HG02610 (cell line): ENCODE results near the gene MTUS2.

Experiments used
- ATAC-seq: cut with Tn5 transposase; IDR thresholded peaks from one replicate; pipeline ENCODE4 v1.9.1; 2021; ENCODE audit warnings: mild to moderate bottlenecking, moderate library complexity; ENCODE audit not compliant: unreplicated experiment

MTUS2 gene

DNA sequence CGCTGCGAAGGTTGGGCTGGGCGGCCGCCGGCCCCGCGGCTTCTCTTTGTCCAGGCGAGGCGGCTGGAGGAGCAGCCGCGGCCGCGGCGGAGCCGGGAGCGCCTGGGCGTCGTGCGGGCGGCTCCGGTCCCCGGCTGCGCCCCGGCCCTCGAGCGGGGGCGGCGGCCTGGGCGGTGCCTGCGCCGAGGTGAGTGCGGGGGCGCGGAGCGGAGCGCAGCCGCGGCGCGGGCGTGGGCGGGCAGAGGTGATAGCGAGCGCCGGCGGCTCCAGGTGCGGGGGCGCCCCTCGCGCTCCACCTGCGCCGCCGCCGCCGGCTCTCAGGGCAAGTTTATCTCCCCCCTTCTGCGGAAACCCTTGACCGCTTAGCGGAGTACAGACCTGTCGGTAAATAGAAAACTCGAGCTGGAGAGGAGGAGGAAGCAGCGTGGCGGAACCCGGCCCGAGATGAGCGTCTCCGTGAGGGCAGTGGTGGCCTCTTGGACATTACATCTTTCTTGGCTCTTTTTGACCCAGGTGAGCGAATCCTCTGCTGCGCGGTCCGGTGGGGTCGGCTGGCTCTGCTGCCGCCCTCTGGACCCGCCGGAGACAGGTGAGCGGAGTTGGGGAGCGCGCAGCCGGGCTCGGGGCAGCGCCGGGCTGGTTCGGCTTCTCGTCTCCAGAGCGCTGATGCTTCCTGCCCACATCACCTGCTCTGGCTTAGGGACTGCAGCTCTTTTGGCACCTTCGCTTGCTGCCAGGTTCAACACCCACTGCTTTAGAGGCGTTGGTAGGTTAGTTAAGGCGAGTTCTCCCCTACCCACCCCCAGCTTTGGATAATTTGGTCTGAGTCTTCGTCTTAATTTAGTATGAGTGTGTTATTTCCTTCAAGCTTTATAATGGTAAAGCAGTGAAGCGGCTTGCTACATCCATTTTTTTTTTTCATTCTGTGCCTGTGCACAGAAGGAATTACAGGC, at the start of gene MTUS2:
Gene MTUS2 (plus strand): TSS at position 241 of the 953 bp plus-strand sequence.
- no peak for ATAC-seq

DNA sequence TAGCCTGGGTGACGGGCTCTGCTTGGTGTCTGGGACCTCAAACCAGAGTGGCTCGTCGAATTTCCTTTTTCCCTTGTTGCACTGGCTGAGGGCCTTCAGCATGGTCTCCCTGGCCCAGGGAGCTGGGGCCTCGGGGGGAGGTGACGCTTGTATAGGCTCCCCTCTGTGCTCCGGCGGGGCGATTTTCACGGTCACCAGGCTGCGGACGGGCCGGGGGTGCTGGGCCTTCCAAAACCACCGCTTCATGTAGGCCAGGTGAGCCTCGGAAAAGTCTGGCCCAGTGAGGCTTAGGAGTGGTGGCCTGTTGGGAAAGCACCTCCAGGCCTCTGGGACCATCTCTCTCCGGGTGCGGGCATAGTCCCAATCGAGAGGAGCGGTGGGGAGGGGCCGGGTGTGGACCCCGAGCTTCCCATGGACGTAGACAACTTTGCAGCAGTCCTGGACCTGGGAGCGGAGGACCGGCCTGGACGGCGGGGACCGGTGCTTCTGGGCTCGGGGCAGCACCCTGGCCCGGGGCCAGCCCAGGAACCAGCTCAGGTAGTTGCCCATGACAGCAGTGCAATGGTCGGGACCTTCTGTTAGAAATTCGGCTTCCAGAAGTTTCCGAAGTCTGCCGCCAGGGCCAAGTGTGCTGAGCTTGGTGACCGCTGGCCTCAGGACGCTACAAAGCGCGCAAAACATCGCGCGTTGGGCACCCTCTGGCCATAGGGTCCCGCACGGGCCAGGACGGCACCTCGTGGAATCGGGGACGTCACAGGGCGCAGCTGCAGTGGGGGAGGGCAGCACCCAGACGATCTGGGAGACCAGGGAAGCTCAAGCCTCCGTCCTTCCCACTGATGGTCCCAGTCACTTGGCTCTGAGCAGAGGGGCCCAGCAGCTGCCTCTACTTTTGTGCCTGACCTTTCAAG, 41.6 kb upstream of the MTUS2 start:
- no peak for ATAC-seq

DNA sequence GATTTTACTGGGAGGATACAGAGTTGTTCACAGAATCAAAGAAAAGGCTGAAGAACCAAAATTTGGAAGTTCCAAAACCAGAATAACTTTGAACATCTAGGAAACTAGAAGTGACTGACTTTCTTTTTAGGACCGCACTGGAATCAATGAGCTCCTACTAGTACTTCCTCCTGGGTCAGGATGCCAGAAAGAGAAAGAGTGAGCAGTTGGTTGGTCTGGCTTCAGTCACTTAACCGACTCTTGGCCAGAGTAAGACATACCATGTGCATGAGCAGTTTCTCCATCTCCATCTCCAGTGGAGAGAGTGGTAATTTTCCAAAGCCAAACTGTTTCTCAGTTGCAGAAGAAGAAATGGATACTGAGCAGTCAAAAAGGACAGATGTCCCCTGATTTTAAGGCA, 27.1 kb upstream of the MTUS2 start:
- no peak for ATAC-seq

DNA sequence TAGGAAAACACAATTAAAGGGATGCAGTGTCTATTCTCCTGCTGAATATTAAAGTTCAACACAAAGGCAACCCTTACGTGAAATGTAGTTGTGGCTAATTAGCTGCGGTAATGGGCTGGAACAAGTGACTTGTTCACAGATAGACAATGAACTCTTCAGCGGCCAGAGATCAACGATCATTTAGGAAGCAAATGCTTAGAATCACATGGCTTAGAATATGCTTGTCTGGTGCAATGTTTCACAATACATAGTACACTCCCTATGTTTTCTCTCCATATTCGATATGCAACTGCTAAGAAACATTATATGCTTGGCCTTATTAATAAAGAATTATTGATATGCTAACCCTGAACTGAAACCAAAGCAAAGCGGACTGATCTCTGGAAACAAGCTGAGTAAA, 25.7 kb upstream of the MTUS2 start:
- no peak for ATAC-seq

DNA sequence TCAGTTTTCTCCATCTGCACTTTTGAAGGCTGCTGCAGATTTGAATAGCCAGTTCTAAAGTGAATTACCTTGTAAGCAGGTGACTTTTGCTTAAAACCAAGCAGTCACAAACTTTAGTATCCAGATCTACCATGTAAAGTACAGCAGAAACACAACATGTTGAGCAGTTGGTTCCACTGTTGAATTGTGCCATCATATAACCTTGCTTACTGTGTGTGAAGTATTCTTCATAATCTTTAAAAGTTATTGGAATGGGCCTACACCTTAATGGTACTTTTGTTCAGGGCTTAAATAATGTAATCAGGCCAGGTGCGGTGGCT, 23.2 kb upstream of the MTUS2 start:
- no peak for ATAC-seq

DNA sequence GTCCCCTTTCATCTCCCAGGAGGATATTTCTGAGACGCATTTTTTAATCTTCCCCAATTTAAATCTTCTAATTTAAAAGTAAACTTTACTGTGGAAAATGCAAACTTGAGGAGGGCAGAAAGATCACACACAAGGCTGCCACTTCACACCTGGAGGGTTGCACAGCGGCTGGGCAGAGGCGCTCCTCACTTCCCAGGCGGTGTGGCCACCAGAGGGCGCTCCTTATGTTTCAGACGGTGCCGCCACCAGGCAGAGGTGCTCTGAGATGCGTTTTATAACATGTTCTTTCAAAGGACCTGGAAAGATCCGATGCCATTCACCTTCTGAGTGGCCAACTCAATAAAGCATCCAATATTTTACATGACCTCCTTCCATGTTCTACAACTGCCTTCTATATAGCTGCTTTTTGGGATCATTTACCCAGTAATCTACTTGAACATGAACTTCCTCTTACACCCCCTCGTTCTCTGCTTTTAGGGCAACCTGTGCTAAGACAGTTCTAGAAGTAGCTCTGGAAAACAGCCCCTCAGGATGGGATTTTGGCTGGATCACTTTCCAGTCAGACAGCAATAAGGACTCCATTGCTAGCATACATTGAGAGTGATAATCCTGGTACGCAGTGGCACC, 14.8 kb upstream of the MTUS2 start:
- ATAC-seq: no peak

DNA sequence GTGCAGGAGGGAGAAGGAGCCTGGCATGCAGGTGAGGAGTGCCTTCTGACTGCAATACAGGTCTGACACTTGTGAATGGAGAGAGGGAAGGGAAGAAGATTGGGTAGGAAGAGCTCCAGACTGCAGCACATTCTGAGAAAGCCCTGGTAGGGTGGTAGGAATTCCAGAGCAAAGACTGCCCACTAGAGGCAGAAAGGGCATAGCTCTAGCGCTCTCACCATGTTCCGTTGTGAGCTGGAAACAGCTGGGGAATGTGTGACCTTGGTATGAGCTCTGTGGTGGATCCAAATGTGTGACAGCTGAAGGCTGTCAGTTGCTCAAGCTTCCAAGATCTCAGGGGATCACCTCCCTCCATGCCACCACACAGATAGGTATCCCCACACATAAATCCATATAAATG, 2.9 kb upstream of the MTUS2 start:
- no peak for ATAC-seq

DNA sequence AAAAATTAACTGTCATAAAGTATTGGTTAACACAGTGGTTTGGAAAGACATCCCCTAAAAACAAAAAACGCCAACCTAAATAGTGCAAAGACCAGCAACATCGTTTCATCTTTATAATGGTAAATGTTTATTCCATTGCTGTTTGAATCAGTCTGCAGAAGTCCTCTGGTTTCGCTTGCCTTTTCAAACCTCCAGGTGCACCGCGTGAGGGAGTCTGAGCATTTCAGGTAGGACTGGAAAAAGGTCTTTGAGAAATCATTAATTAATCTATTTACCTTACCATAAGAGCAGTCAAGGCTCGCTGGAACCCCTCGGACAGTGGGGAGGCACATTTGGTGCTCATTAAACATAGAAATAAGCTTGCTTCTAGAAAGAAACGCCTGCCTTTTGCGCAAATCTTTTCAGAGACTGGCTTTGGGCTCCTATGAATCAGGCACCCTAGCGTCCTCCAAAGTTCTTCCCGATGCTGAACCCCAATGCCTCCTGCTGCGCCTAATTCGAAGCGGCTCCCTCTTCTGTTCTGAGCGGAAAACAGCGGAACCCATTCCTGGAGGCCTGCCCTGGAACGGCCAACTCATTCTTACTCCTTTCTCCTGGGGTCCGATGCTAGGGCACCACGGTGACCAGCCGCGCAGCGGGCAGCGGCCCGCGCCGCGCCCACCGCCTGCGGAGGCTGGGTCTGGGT, 951 bp upstream of the MTUS2 start:
- no peak for ATAC-seq

DNA sequence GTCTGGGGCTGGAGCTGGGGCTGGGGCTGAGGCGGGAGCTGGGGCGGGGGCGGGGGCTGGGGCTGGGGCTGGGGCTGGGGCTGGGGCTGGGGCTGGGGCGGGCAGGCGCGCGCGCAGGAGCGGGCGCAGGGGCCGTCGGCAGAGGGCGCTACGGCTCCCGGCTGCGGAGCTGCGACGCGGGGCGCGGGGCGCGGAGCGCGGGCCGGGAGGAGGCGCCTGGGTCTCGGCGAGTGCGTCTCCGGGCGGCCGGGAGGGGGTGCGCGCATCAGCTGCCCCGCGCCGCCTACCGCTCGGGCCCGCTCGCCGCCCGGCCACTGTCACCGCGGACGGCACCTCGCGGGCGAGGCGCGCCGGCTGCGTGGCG, 422 bp upstream of the MTUS2 start:
- ATAC-seq: no peak

DNA sequence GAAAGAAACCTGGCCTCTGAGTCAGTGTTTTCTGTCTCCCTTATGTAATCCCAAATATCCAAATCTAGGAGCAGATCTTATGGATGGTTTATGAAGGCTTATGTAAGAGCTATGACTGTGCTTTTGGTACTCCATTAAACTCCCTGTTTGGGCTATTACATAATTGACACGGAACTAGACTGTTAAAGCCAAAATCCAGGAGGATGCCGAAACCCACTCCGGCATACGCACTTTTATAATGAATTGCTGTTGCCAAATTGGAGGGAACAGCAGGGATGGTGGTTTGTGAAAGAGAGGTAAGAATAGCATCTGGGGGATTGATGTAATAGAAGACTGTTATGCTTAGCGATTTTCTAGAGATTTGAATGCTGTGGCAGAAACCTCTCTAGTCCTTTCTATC, 2.0 kb downstream of the MTUS2 start:
- ATAC-seq: no peak

DNA sequence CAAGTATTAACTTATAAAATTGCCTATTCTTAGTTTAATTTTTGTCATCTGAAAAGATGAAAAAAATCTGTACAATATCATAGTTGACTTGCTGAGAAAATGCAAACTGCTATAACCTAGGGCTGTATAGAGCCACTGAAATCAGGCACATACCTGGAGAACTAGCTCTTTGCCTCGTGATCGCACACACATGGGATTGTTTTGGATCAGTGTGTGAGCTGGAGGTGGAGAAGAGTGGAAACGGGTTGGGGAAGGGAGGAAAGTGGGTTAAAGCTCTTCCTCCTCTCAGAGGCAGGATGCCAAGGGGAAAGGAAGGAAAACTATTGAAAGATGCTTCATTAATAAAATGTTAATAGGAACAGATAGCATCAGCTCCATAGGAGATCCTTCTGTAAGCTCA, 2.7 kb downstream of the MTUS2 start:
- no peak for ATAC-seq

DNA sequence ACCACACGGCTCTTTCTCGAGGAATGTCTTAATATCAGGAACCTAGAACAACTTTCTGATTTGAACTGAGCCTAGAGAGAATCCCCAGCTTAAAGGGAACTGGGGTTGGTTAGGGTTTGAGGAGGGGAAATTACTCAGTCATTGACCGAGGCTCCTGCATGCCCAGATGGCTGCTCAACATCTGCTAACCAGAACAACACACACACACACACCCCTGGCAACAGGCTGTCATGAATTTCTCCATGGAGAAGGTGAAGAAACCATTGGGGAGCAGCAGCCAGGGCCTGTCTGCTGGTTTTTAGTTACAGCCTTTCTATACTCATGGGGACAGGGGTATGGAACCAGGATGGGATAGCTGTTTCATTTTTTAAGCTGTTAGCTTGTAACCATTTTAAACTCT, 5.2 kb downstream of the MTUS2 start:
- no peak for ATAC-seq

DNA sequence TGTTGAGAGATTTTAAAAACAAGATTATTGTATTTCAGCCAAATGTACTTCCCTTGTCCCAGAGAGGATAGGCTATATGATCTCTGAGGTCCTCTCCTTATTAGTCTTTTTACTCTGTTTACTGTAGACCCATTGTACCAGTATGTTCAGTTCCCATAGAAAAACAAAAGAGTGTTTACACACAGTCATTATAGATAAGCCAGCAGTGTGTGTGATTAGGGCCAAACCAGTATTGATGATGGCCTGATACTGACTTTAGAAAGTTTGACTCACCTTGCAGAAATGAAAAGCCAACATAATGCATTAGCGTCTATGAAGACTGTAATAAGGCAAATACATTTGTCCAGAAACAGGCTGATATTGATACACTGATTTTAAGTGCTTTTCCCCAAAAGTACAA, 6.2 kb downstream of the MTUS2 start:
- no peak for ATAC-seq

DNA sequence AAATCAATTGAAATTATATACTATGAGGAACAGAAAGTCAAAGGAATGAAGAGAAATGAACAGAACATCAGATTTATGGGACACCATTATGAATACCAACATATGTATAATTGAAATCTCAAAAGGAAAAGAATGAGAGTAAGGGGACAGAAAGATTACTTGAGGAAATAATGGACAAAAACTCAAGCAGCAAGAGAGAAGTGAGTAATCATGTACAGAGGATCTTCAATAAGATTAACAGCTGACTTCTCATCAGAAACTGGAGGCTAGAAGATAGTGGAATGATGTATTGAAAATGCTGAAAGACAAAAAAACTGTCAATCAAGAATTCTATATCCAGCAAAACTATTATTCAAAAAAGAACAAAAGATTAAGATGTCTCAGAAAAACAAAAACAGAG, 10.4 kb downstream of the MTUS2 start:
- ATAC-seq: no peak

DNA sequence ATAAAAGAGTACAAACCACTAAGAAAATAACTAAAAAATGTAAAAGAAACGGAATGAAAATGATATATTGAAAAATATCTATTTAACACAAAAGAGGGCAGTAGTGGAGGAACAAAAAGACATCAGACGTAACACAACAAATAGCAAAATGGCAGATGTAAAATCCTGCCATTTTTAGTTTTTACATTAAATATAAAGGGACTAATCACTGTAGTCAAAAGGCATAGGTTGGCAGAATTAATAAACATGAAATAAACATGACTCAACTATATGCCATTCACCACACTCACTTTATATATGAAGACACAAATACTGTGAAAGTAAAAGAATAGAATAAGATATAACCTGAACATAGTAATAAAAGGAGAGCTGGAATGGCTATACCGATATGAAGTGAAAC, 11.0 kb downstream of the MTUS2 start:
- no peak for ATAC-seq

DNA sequence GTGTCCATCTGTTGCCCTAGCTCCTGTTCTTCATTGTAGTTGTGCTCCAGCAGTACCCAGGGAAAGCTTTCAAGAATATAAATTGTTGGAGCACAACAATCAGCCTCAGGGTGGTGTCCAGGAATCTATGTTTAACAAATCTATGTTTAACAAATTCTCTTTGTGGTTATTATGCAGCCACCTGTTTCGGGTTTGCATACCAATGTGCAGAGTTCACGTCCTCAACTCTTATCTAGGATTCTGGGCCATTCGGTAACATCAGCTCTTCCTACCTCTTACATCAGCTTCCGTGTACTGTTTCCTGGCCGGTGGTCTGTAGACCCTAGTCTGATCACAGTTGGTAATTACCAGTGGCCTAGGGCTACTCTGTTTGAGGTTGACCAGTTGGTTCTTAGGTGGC, 17.0 kb downstream of the MTUS2 start:
- ATAC-seq: no peak

DNA sequence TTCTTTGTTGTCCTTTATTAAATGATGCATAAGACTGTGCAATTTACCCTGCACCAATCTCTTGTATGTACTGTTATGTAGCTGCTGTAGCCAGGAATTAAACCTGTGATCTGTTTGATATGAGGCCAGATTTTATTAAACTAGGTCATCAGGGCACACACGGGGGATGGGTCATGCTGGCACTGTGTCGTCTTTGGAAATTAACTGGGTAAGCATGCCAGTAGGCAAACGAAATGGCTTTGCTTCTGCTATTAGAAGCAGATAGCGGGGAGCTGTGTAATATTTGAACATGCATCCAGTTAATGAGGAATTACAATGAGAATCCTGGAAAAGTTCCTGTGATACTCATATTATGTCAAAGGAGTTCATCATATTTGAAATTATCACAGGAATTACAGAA, 23.5 kb downstream of the MTUS2 start:
- ATAC-seq: no peak

DNA sequence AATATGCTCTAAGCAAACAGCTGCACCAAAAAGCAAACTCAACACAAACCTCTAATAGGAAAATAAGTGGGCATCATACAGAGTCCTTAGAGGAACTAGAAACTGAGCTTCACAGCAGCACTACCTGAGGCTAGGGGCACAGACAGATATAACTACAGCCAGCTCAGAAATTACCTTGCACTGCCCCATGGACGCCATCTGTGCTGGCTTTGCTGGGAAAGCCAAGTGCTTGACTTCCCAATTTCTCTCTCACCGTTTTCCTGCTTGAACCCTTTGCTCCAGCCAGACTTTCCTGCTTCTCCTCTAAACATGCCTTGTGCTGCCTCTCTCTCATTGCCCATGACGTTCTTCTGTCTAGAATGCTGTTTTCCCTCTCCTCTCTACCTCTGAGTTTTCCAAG, 29.3 kb downstream of the MTUS2 start:
- no peak for ATAC-seq

DNA sequence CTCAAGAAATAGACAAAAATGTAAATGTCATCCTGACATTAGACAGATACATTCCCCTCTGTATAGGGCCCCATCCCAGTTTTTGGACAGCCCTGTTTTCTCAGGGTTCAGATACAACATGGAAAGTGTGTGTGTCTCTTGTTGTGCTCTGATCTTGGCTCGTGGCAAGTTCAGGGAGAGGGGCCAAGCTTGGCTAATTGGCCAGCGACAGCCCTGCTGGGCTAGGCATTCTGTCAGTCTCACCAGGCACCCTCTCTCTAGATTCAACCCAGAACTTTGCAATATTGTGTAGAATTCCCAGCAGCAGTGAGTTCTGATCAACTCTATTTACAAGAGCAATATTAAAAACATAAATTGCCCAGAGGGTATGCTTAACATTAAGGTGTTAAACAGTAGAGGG, 30.1 kb downstream of the MTUS2 start:
- no peak for ATAC-seq

DNA sequence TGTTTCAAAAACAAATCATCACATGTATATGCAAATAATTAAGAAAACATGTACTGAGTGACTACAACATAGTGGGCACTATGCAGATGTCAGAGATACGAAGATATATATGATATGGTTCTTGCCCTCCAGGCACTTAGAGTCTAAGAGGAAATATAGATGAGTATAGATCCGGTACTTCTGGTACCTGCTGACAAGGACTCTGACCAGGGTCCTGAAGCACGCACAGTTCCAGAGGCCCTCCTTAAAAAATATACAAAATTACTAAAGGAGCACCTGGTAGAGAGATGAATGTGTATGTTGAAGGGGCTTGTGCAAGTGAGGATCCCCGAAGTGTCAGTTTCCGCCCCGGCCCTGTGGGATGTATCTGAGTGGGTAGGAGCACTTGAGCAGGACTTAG, 31.3 kb downstream of the MTUS2 start:
- ATAC-seq: no peak

DNA sequence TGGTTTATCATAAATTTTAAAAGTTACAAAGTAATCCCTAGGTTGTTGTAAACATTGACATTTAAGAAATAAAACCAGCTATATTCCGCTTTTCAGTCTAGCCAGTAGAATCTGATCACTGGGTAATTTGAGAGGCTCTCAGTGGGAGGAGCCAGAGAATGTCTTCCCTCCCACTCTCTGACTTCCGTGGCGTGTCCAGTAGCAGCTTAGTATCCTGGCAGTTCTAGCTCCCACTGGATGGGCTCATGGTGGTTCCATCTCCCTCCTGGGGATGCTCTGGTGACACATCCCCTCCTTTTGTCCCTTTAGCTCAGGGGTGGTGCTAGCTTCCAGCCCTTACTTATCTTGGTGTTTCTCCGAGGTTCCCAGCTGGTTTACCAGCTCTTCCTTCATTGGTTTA, 34.5 kb downstream of the MTUS2 start:
- ATAC-seq: no peak
